T-helper 22 cell (primary cell): ENCODE measurements around the gene AKR7A3.
"Not testable (repeated sequence)": the region's sequence is repeated elsewhere in the genome, so short reads cannot be mapped to it uniquely, and the experiment has no call there.

Source experiments
- DNase-seq: peaks from one replicate; pipeline ENCODE4 v3.0.0-alpha.2; 2020; ENCODE audit warnings: low read depth

AKR7A3 gene

GRCh38 chr1:19289244-19289643 is 674 bp upstream of the AKR7A3 start:
- no peak for DNase-seq

GRCh38 chr1:19287436-19288185 is 959 bp downstream of the AKR7A3 start:
- DNase-seq: no peak

GRCh38 chr1:19285807-19286206 is 2.8 kb downstream of the AKR7A3 start:
- DNase-seq: not testable (repeated sequence)

DNA sequence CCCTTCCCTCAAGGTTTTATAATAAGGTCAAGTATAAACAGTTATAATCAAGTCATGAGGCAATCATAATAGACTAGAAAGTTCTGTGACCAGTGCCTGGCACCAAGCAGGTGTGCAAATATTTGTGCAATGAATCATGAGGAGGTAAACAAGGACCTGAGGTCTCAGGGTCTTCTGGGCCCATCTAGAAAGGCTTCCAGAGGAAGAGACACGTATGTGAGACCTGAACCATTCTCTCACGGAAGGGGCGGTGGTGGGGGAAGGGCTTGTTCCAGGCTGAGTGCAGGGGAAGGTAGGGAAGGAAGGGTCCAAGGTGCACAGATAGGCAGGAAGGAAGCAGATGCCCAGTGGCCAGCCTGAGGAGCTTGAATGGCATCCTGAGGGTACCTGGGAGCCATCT is 3.2 kb downstream of the AKR7A3 start:
- not testable (repeated sequence) for DNase-seq

- no peak for DNase-seq
These were observed 3.7 kb downstream of the AKR7A3 start for GRCh38 chr1:19284881-19285280.

- DNase-seq: no peak
These were observed 4.7 kb downstream of the AKR7A3 start for GRCh38 chr1:19283891-19284290.

- DNase-seq: no peak
These were observed 13.9 kb downstream of the AKR7A3 start for GRCh38 chr1:19274636-19275035.

DNA sequence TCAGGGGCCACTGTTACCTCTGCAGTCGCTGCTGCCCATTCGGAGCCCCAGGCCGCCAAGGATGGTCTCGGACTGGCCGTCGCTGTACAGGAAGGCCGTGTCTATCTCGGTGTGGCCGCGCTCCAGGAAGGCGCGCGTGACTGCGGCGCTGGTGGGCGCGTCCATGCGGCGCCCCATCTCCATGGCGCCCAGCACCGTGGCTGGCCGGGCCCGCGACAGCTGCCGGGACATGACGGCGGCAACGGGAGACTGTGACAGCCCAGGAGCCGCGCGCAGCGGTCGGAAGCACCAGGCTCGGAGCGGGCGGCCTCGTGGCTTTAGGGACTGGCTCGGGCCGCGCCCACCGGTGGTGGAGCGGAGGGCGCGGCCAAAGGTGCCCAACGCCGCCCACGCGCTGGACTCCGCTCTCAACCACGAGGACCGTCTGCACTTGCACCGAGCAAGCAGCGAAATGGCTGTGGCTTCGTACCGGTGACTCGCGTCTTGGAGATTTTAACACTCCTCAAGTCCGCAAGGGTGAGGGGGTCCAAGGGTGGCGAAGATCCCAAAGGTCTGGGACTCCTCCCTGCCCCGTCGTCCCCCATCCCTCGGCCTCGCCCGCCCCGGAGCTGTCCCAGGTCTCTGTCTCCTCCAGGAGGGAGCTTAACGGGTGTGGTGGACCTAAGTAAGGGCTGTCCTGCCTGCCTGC is 14.6 kb downstream of the AKR7A3 start:
- not testable (repeated sequence) for DNase-seq

DNA sequence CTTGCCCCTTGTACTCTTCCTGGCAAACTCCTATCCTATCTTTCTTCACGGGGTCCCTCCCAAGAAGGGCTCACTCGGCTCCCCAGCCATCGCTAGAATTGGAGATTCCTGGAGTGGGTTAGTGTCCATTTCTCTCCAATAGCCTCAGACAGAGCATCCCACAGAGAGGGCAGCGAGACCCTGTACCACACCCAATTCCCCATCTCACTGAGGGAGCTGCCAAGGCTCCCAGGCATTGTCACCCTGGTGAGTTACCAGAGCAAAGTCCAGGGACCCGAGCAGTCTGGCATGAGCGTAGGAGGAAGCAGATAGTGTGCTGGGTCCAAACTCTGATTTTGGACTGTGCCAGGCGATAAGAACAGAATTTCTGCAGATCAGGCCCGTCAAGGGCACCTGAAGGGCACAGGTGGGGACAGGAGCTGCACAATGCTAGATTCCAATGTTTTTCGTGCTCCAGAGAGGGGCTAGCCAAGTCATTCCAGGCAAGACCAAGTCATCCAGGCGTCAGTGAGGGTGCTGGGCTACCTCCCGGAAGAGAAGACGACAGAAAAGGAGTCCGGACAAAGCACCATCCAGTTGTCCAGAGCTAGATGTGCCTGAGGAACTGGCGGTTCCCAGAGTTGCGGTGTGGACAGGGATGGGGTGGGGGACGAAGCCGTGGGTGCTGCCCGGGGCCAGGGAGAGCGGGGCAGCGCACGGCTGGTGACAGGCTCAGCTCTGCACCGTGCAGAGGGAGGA is 15.3 kb downstream of the AKR7A3 start:
- DNase-seq: no peak

- no peak for DNase-seq
These were observed 16.5 kb downstream of the AKR7A3 start for GRCh38 chr1:19272064-19272463.

GRCh38 chr1:19270343-19270730 is 18.2 kb downstream of the AKR7A3 start:
- DNase-seq: not testable (repeated sequence)

GRCh38 chr1:19269427-19270342 is 18.9 kb downstream of the AKR7A3 start:
- DNase-seq: not testable (repeated sequence)

DNA sequence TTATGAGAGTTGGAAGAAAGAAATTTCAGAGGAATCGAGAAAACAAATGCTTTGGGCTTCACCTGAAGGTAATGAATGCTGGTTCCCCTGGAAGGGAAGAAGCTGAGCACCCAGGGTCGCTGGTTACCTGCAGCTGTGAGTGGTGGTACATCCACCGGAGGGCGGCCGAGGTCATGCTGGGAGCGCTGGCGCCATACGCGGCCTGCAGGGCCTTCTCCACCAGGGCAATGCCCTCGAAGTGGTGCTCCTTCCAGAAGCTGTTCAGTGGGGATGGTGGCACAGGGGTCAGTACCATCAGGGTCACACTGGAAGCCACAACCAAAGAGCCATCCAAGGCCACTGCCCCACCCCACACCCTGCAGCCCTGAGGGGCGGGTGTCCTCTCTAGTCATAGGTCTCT is 20.1 kb downstream of the AKR7A3 start:
- DNase-seq: no peak

DNA sequence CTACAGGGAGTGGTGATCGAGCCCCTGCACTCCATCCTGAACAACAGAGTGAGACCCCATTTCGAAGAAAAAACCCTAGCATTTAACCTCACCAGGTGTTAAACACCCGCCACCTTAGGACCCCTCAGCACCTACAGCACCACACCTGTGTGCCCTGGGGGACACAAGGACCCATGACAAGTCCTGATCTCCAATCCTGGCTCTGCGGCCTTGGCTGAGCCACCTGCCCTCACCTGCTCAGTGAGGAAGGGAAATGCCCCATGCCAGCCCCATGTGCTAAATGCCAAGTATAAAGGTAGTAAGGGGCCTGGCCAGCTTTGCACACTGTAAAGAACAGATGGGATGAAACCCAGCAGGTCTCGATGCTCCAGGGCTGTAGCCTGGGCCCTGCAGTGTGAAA is 25.8 kb downstream of the AKR7A3 start:
- no peak for DNase-seq

DNA sequence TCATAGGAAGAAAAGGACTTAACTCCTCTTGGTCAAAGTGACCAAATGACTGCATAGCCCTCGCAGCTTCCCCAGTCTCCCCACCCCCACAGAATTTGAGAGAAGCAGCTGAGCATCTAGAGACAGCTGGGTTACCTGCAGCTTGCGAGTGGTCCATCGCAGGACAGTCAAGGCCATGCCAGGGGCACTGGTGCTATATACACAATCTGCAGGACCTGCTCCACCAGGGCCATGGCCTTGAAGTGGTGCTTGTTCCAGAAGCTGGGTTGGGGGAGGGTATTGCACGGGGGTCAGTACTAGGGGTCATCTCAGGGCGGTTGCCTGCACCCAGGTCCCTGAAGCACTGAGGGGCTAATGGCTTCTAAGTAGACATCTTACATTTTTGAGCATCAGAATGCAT is 26.5 kb downstream of the AKR7A3 start:
- DNase-seq: no peak

- DNase-seq: no peak
These were observed 28.1 kb downstream of the AKR7A3 start for GRCh38 chr1:19260211-19261138.

- DNase-seq: no peak
These were observed 30.2 kb downstream of the AKR7A3 start for GRCh38 chr1:19258353-19258752.

GRCh38 chr1:19257178-19257914 is 31.2 kb downstream of the AKR7A3 start:
- no peak for DNase-seq

DNA sequence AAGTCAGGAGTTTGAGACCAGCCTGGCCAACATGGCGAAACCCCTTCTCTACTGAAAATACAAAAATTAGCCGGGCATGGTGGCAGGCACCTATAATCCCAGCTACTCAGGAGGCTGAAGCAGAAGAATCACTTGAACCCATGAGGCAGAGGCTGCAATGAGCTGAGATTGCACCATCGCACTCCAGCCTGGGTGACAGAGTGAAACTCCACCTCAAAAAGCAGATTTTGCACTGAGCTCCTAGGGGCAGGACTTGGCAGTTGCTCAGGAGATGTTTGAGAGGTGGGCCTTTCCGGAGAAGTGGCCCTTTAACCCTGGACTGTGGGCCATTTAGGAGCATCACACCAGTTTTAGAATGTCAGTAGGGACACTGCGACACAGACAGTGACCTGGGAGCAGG is 32.3 kb downstream of the AKR7A3 start:
- DNase-seq: not testable (repeated sequence)

- no peak for DNase-seq
These were observed 33.3 kb downstream of the AKR7A3 start for GRCh38 chr1:19255288-19255687.
